GM21786 (cell line): ENCODE data around the gene GUCY1A2.

ENCODE experiments used
- ATAC-seq: cut with Tn5 transposase; IDR thresholded peaks from one replicate; pipeline ENCODE4 v1.9.1; 2021; ENCODE audit not compliant: unreplicated experiment

The GUCY1A2 gene

GRCh38 chr11:106679581-106679980 lies 338.7 kb downstream of the GUCY1A2 start:
- no peak for ATAC-seq

- ATAC-seq = no peak
These were observed 339.1 kb downstream of the GUCY1A2 start for GRCh38 chr11:106679181-106679580.

DNA sequence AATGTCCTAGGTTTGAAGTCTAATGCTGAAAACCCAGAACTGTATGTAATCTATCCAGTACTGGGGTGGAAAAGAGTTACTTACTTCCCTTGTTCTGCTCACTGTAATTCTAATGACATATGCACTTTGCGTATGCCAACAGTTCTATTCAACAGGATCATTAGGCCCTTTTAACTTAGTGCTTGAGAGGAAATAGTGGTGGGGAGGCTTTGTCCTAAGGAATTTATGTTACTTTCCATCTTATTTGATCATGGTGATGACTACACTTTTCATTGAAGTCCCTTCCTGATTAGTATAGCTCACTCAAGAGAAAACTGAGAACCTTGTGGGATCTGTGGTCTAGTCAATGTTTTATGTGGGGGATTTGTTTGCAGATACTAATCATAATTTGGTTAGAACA lies 348.2 kb downstream of the GUCY1A2 start:
- no peak for ATAC-seq

- ATAC-seq = no peak
These were observed 350.1 kb downstream of the GUCY1A2 start for GRCh38 chr11:106668147-106668546.

GRCh38 chr11:106656646-106657045 lies 361.6 kb downstream of the GUCY1A2 start:
- ATAC-seq = no peak

DNA sequence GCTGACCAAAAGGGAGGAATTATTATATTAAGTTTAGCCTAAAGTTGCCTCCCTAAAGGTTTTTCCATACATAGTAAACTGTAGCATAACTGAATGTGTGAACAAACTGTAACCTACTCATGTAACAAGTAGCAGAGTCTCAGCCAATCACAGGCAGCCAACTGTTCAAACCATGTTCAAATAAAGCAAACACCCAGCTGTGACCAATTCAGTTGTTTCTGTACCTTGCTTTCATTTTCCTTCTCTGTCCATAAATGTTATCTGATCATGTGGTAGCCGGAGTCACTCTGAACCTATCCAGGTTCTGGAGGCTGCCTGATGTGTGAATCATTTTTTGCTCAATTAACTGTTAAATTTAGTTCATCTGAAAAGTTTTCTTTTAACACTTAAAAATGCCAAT lies 373.5 kb downstream of the GUCY1A2 start:
- no peak for ATAC-seq

DNA sequence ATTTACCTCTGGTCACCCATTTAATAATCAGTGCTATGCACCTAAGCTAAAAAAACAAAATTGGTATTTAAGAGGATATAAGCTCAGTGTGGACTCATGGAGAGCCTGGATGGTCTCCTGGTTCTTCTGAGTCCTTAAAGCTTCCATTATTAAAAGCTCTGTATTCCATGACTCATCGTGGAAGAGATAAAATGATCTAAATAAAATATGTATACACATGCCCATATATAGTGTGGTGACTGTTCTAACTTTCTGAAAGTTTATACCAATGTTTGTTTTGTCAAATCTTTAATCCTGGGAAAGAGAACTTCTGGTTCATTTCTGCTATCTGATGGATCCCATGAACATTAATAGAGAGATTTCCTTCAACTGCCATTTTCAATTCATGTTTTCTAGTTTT lies 375.9 kb downstream of the GUCY1A2 start:
- no peak for ATAC-seq

- ATAC-seq = no peak
These were observed 386.0 kb downstream of the GUCY1A2 start for GRCh38 chr11:106632283-106632682.

- ATAC-seq = no peak
These were observed 390.6 kb downstream of the GUCY1A2 start for GRCh38 chr11:106627694-106628093.

- no peak for ATAC-seq
These were observed 392.7 kb downstream of the GUCY1A2 start for GRCh38 chr11:106625566-106625965.

- no peak for ATAC-seq
These were observed 393.9 kb downstream of the GUCY1A2 start for GRCh38 chr11:106624377-106624776.
